Measurements from ENCODE around the gene BCO2.

The BCO2 gene

GRCh38 chr11:112219476-112220232, 44.3 kb downstream of the BCO2 start:
- DNase-seq: peak; percentile 49

DNA sequence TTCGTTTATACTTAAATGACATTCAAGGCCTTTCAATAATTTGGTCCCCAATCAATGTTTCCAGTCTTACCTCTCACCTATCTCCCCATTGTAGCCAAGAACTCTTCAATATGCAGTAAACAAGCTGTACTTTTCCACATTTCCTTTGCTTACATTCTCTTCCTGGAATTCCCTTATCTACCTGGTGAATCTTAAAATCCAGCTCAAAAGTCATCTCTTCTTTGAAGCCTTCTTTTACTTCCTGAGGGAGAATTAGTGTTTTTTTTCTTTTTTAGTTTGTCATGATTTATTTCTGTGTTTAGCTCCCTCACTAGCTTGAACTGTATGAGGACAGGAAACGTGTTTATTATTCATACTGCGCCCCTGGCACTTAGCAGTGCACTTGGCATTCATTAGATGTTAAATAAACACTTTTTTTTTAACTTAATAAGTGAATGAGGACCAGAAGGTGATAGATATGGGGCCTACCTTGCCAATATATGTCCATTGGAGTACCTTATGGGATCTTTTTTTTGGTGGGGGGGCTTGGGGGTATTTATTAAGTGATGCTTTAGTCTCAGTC, 46.0 kb downstream of the BCO2 start:
- no peak for DNase-seq

DNA sequence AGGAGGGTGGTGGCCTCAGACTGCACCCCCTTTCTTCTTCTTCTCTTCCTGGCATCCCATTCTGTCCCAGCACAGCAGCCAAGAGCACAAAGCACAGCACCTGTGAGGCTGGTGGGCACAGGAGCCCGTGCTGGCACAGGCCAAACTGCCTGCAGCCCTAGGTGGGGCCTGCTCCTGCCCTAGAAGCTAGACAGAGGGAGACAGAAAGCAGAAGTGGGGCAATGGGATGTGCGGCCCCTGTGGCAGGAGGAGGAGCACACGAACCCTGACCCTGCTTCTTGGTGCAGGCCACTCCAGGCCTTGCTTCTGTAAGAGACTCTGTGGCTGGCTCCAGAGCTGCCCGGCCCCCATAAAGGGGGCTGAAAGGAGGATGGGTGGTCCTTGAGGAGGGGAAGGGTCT, 47.0 kb downstream of the BCO2 start:
- no peak for DNase-seq

DNA sequence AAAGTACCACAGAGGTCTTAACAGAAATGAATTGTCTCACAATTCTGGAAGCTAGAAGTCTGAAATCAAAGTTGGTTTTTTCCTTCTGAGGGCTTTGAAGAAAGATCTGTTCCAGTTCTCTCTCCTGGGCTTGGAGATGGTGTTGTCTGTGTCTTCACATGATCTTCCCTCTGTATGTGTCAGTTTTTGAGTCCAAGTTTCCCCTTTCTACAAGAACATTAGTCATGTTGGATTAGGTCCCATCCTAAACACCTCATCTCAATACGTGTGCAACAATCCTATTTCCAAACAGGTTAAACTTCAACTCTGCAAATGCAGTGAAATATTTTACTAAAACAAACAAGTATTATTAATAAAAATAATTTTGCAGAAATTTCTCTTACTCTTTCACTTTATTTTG, 47.8 kb downstream of the BCO2 start:
- DNase-seq: no peak

DNA sequence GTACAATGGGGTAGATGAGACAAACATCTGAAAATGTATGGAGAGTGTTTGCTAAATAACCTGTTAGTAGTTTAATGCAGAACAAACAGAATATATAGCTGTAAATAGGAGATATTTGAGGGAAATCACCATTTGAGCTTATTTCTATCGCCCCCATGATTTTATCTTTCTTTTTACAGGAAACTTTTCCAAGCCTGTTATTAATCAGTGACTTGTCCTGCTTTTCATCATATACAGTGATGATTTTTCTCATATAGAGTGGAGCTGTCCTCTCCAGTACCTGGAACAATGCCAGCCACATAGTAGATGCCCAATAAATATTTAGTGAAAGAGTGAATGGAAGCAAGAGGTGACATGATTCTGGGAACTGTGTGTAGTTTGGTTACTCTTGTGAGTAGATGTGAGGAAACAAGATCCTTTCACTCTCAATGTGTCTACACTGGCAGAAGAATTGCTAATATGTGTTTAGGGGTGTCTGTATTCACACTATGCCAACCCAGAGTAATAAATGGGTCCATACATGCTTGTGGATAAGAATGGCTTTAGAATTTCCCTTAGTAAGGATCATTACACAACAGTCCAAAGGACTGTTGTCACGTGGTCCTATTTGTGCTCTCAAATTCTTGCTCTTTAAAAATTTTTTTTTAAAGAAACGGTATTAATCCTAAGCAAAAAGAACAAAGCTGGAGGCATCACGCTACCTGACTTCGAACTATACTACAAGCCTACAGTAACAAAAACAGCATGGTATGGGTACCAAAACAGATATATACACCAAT, 48.6 kb downstream of the BCO2 start:
- no peak for DNase-seq

GRCh38 chr11:112225753-112226061, 50.4 kb downstream of the BCO2 start:
- DNase-seq: no peak

DNA sequence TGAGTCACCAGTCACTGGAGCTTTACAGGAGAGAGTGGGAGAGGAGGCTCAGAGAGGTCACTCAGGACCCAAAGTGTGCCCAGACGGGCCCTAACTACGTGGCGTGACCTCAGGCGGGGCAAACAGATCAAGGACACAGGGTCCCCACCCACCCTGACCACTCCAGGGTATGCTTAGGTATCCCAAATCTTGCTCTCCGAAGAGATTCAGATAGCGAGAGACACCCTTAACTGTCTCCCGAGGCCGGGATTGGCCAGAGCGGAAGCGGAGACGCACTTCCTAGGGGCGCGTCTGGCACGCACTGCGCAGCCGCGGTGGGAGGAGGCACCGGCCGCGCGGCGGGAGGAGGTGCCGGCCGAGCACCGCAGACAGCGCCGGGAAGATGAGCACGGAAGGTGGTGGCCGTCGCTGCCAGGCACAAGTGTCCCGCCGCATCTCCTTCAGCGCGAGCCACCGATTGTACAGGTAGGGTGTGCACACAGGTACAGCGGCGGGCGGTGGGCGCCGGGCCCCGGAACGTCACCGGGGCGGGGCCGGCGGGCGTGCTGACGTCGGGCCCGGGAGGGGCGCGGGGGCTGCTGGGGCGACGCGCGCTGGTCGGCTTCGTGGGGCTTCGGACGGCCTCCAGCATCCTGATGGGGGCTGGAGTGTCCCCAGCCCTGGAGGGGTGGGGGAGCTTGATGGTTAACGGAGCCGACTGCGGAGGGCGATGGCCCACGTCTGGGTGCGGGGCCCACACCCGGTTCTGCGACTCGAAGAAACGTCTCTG, 50.9 kb downstream of the BCO2 start, which contains the start of gene PTS:
Gene PTS (plus strand): TSS at position 367 of the 769 bp plus-strand sequence. CDS start 16 bp downstream, at position 383.
- DNase-seq: peak; percentile 80

DNA sequence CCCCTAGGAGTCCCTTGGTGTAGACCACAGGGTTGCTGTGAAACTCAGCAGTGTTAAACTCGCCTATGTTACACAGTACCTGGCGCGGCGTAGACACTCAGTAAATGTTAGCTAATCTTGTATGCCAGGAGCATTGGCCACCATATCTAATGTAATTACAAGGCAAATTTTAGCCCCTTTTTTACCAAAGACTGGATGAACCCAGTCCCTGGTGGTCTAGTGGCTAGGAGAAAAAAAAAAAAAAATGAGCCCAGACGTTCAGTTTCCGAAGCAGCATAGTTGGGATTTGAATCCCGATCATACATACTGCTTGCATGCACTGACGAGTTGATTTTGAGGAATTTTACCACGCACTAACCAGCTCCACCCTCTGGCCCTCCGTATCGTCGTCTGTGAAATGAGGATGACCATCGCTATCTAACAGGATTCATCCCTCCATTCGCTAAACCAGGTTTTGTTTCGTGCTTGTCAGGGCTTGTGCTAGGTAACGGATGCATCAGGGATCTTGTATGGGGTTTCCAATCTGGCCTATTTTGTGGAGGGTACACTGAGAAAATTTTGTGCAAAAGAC, 51.6 kb downstream of the BCO2 start:
- no peak for DNase-seq

DNA sequence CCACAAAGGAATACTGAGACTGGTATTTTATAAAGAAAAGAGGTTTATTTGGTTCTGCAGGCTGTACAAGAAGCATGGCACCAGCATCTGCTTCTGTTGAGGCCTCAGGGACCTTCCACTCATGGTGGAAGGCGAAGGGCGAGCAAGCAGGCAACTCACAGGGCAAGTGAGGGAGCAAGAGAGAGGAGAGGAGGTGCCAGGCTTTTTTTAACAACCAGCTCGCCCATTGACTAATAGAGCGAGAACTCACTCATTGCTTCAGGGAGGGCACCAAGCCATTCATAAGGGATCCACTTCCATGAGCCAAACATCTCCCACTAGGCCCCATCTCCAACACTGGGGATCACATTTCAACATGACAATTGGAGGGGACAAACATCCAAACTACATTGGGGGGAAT, 52.2 kb downstream of the BCO2 start:
- no peak for DNase-seq

DNA sequence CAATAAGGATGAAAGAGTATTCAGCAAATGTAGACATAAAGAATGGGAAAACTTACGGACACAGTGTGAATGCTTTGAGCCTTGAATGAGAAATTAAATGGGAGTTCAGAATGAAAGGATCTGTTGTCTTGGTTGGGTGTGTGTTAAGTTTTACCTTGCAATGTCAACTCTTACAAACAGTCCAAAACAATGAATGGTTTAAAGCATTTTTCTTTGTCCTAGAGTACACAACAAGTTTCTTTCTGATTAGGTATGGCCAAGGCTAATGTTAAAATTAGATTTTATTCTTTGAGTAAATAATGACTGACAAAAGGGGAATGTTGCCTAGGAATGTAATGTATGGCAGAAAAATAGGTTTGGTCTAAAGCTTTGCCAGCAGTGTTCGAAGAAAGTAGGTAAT, 53.4 kb downstream of the BCO2 start:
- no peak for DNase-seq

DNA sequence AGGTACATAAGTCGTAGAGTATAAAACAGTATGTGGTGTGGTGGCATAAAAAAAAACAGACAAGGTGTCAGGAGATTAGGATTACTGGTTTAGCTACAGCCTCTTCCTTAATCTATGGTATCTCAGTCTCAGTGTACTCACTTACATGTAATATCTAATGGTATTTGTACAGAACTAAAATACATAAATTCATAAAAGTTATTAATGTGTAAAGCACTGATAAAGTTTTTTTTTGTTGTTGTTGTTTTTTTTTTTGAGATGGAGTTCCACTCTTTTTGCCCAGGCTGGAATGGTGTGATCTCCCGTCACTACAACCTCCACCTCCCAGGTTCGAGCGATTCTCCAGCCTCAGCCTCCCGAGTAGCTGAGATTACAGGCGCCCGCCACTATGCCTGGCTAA, 53.8 kb downstream of the BCO2 start:
- no peak for DNase-seq

DNA sequence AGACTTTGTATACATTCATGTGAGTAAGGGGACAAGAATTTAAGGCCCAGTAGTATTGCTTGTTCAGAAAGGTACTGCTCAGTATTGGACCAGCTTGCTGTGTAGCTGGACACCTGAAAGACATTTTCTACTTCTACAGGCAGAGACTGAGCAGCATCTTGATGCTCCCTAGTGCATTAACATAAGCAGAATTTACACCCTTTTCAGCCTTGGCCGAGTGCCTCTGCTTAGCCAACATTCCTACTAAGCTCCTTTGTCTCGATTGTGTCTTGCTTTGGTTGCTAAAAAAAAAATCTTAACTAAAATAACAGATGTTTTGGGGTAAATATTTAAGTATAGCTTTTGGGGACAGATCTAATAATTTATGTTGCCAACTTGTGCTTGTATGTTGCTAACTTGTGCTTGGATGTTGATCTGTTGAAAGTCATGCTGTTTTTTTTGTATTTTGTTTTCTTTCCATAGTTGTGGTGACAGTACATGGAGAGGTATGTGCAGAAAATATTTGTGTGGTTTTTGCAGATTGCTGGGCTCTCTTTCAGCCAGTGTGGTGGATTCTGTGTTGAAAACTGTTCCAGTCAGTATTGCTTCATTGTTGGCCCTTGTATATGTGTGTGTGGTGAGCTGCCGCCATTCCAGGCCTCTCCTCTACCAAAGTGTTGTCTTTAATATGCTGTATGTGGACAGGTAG, 54.6 kb downstream of the BCO2 start:
- no peak for DNase-seq

GRCh38 chr11:112231952-112232351, 56.6 kb downstream of the BCO2 start:
- no peak for DNase-seq

DNA sequence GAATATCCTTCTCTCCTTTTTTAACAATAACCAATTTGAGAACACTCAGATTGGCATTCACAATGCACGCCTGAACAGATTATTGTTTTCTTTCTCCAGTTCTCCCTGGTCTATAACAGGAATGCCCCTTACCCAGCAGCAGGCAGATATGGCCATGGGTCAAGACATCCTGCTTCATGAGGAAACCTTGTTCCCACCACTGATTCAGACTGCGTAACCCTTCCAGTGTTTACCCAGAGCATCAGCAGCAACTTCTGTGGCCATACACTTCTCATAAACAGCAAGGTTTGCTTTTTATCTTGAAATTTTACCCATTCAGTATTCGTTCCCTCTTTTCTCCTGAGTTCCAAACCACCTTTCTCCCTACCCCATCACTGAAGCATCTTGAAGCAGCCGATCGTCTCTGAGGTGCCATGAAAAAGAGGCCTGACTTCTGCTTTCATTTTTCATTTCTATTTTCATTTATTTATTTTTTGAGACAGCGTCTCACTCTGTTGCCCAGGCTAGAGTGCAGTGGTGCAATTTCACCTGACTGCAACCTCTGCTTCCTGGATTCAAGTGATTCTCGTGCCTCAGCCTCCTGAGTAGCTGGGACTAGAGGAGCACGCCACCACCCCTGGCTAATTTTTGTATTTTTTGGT, 60.6 kb downstream of the BCO2 start:
- no peak for DNase-seq

GRCh38 chr11:112237451-112237850, 62.1 kb downstream of the BCO2 start:
- DNase-seq: no peak

- no peak for DNase-seq
Observed at GRCh38 chr11:112238041-112238440, 62.7 kb downstream of the BCO2 start.

GRCh38 chr11:112241486-112241885, 66.2 kb downstream of the BCO2 start:
- DNase-seq: no peak

- DNase-seq: no peak
Observed at GRCh38 chr11:112247201-112247600, 71.9 kb downstream of the BCO2 start.

DNA sequence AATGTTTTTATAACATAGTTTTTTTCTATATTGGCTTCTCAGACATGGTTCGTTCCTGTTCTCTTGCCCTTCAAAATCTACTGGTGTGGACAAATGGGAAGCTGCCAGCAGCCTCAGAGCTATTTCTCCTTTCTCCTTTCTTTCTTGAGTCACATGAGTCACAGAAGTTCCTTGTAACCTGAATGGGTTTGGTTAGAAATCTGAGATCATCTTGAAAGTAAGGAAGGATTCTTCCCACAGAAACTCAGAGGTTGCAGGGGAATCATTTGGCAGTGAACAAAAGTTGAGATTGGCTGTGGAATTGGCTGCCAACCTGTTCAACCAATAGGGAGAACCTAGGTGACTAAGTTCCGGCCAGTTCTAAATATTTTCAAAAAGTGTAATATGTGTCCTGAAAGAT, 72.9 kb downstream of the BCO2 start:
- no peak for DNase-seq

- DNase-seq: no peak
Observed at GRCh38 chr11:112249871-112250610, 74.7 kb downstream of the BCO2 start.

- no peak for DNase-seq
Observed at GRCh38 chr11:112253605-112254242, 78.4 kb downstream of the BCO2 start.
